Breast epithelium (tissue), 4 donors: ENCODE measurements around the gene RAX2. TPM values are rescaled to one million over a fixed set of nuclear protein-coding genes. Genes with fewer than 3 reads are reported as not detected.

ENCODE experiments used
- DNase-seq, 2 donors: peaks; one replicate each; pipeline ENCODE4 v3.0.0-alpha.2; 2019; ENCODE audit warnings: low spot score in 2 of 2
- H3K27ac ChIP-seq, 2 donors: fragments of 200-600 bp; sonication (generic) in 1 of 2; one replicate each; pipeline ENCODE4 v1.5.1; 2016 to 2019; ENCODE audit warnings: mild to moderate bottlenecking in 1 of 2
- H3K27me3 ChIP-seq, 2 donors: fragments of 200-600 bp; sonication (generic) in 1 of 2; one replicate each; pipeline versions ENCODE4 v1.5.1 to v1.6.0; 2017 to 2019; ENCODE audit warnings: control low read depth in 1 of 2, mild to moderate bottlenecking in 1 of 2
- H3K36me3 ChIP-seq: fragments of 200-600 bp; one replicate; pipeline ENCODE4 v1.5.1; 2019
- H3K4me1 ChIP-seq, 2 donors: fragments of 200-600 bp; sonication (generic); one replicate each; pipeline ENCODE4 v1.5.1; 2016 to 2019; ENCODE audit warnings: control low read depth in 1 of 2
- H3K4me3 ChIP-seq, 3 donors: fragments of 200-600 bp; sonication (generic); 1 replicate in 2 of 3; 2 replicates in 1 of 3; pipeline ENCODE4 v1.5.1; 2016 to 2019; ENCODE audit warnings: mild to moderate bottlenecking in 3 of 3, moderate library complexity in 2 of 3
- H3K9me3 ChIP-seq, 2 donors: fragments of 200-600 bp; sonication (generic) in 1 of 2; one replicate each; pipeline ENCODE4 v1.5.1; 2016 to 2019; ENCODE audit warnings: control low read depth in 1 of 2
- POLR2A ChIP-seq: fragments of 450-650 bp; IDR thresholded peaks from one replicate; pipeline ENCODE4 v1.6.1; 2016; ENCODE audit warnings: antibody characterized with exemption, mild to moderate bottlenecking, moderate library complexity
- POLR2AphosphoS5 ChIP-seq, 3 donors: sonication (generic); formaldehyde crosslinking; IDR thresholded peaks; one replicate each; pipeline ENCODE4 v1.6.1; 2017; ENCODE audit warnings: antibody characterized with exemption in 3 of 3
- intact Hi-C: fragments of 100-400 bp; cut with DNase I; formaldehyde crosslinking; loops from one replicate; pipeline ENCODE4 v1.15.1; 2023; ENCODE audit warnings: low total_unique reads
- total RNA-seq, 3 donors: library from RNA; depleted of rRNA; stranded (reverse); fragments of >200 nt; gene quantifications; one replicate each; pipeline ENCODE4 v1.1.0, GENCODE V29; 2016
- TF ChIP-seq, protein P1 (sequence below), 3 donors: fragments of 450-650 bp; IDR thresholded peaks; one replicate each; pipeline ENCODE4 v1.5.1; 2016 to 2017; ENCODE audit warnings: antibody characterized with exemption in 3 of 3, mild to moderate bottlenecking in 3 of 3, moderate library complexity in 3 of 3

RAX2 gene
- total RNA-seq, 3 donors from 2014 or later, result 0.66 TPM; not detected in 2

DNA sequence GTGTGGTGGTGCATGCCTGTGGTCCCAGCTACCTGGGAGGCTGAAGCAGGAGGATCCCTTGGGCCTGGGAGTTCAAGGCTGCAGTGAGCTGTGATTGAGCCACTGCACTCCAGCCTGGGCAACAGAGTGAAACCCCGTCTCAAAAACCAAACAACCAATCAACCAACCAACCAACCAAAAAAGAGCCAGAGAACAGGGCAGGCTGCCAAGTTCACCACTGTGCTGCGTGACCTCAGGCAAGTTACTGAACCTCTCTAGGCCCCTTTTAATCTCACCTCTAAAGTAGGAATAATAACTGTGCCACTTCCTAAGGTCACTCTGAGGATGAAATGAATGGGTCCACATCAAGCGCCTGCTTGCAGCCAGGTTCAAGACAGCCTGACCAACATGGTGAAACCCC lies 46.9 kb downstream of the RAX2 start:
- intact Hi-C loops, result no loop called here
- no peaks in the 10 kb centered on the region for H3K4me1 ChIP-seq
- no peak for DNase-seq
- H3K27me3 ChIP-seq, result peaks cover 3 to 21% of the 10 kb centered on the region in 2 donors
- H3K27ac ChIP-seq, result no peak overlapping the region
- H3K4me3 ChIP-seq, result no peak overlapping the region
- no peak for TF ChIP-seq POLR2A
- TF ChIP-seq, protein P1, sequence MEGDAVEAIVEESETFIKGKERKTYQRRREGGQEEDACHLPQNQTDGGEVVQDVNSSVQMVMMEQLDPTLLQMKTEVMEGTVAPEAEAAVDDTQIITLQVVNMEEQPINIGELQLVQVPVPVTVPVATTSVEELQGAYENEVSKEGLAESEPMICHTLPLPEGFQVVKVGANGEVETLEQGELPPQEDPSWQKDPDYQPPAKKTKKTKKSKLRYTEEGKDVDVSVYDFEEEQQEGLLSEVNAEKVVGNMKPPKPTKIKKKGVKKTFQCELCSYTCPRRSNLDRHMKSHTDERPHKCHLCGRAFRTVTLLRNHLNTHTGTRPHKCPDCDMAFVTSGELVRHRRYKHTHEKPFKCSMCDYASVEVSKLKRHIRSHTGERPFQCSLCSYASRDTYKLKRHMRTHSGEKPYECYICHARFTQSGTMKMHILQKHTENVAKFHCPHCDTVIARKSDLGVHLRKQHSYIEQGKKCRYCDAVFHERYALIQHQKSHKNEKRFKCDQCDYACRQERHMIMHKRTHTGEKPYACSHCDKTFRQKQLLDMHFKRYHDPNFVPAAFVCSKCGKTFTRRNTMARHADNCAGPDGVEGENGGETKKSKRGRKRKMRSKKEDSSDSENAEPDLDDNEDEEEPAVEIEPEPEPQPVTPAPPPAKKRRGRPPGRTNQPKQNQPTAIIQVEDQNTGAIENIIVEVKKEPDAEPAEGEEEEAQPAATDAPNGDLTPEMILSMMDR (IDR thresholded peaks at IDR 0.05), result no peak
- no peak for TF ChIP-seq POLR2AphosphoS5 (IDR thresholded peaks at IDR 0.05)
- H3K9me3 ChIP-seq, result peaks cover 6% of the 10 kb centered on the region in 2 donors
- H3K36me3 ChIP-seq, result no peaks in the 10 kb centered on the region

DNA sequence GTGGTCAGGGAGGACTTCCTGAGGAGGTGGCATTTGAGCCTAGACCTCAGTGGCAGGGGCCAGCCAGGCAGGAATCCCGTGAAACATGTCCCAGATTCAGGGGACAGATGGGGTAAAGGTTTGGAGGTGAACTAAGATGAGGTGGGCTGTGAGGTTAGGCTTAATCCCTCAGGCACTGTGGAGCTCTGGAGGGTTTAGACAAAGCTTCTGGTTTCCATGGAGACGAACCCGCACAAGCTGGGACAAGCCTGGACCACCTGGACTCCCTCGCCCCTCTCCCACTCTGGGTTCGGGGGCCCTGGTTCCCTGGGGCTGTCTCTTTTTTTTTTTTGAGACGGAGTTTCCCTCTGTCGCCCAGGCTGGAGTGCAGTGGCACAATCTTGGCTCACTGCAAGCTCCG lies 48.1 kb downstream of the RAX2 start:
- Histone ChIP-seq H3K36me3 (no peaks in the 10 kb centered on the region), H3K4me3 (no peak overlapping the region), H3K27me3 (peaks cover 3 to 24% of the 10 kb centered on the region in 2 donors), H3K27ac (no peak overlapping the region), H3K9me3 (peaks cover 1 to 2% of the 10 kb centered on the region in 2 donors), H3K4me1 (no peaks in the 10 kb centered on the region)
- intact Hi-C loops, result no loop called here
- no peak for DNase-seq
- TF ChIP-seq POLR2AphosphoS5 (IDR thresholded peaks at IDR 0.05) (no peak), POLR2A (no peak)
- TF ChIP-seq, protein P1 (IDR thresholded peaks at IDR 0.05), result no peak

DNA sequence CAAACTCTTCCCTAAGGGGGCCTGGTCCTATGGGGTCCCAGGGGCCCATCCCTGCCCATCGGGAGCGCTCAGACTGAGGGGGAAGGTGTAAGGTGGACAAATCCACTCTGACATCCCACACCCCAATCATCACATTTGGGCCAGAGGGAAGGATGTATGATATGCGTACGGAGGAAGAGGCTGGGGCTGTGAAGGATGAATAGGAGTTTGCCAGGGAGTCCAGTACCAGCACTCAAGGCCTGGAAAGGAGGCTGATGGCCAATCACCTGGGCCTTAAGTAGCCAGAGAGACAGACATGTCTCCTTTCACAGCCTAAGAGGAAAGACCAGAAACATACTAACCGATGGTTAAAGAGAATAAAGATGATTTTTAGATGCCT lies 48.9 kb downstream of the RAX2 start:
- Histone ChIP-seq H3K9me3 (no peaks in the 10 kb centered on the region), H3K36me3 (no peaks in the 10 kb centered on the region), H3K4me3 (peak overlapping the region in 2 of 3 donors; percentile 57 to 66), H3K27me3 (peaks cover 3 to 24% of the 10 kb centered on the region in 2 donors), H3K27ac (no peak overlapping the region), H3K4me1 (no peaks in the 10 kb centered on the region)
- intact Hi-C loops, result no loop called here
- TF ChIP-seq POLR2AphosphoS5 (IDR thresholded peaks at IDR 0.05) (no peak), POLR2A (no peak)
- TF ChIP-seq, protein P1 (IDR thresholded peaks at IDR 0.05), result no peak
- no peak for DNase-seq

DNA sequence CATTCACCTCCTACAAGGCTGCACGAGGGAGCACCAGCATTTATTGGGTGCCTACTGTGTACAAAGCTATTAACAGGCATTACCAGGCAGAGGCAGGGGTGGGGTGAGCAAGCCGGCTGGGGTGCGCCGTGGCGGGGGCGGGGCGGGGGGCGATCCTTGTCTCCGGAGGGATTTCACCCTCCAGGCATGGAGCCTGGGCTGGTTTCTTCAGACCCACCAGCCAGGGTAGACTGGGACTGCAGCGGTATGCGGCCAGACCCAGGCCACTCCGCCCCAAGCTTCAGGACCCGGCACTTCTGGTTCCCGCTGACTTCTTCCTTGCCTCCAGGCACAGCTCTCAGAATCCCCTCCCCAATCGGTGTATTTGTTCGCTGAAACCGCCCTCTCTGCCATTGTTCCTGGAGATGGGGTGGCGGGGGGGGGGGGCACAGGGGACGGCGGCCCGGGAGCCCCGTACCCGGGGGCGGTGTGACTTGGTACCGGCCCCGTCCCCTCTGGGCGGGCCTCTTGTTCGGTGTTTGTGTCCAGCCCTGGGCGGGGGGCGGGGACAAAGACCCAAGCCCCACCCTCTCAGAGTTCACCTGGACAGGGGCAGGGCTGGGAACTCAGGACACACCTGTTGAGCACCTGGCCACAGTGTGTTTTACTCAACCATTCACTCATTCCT lies 49.5 kb downstream of the RAX2 start:
- H3K27ac ChIP-seq, result peak overlapping the region in 1 of 2 donors; percentile 13
- no peaks in the 10 kb centered on the region for H3K36me3 ChIP-seq
- peak overlapping the region in 2 of 3 donors; percentile 57 to 66 for H3K4me3 ChIP-seq
- no peaks in the 10 kb centered on the region for H3K4me1 ChIP-seq
- H3K9me3 ChIP-seq, result no peaks in the 10 kb centered on the region
- intact Hi-C loops, result no loop called here
- TF ChIP-seq POLR2A (no peak), POLR2AphosphoS5 (IDR thresholded peaks at IDR 0.05) (no peak)
- TF ChIP-seq, protein P1 (IDR thresholded peaks at IDR 0.05), result no peak
- peaks cover 3 to 24% of the 10 kb centered on the region in 2 donors for H3K27me3 ChIP-seq
- DNase-seq, result no peak

DNA sequence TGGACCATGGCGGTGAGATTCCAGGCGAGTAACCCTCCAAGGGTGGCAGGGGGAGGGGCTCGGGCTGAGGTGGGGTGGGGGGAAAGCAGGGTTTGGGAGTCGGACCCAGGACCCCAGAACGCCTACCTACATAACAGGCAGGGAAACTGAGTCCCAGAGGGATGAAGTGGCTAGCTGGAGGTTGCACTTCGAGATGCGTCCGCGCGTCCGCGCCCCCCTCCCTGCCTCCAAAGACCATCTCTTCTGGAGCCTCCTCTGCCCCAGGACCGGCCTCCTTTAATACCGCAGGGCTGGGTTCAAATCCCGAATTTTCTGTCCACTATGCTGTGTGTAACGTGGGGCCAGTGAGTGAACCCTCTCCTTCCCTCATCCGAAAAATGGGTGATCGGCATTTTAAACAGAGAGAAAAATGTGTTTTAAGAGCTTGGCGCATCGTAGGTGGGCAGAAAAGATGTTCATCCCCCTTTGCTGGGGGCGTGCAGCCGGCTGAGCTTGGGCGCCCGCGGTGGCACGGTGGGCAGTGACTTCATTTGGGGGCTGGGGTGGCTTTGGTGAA lies 50.1 kb downstream of the RAX2 start:
- intact Hi-C loops, result no loop called here
- H3K36me3 ChIP-seq, result no peaks in the 10 kb centered on the region
- H3K9me3 ChIP-seq, result no peaks in the 10 kb centered on the region
- peaks cover 3 to 24% of the 10 kb centered on the region in 2 donors for H3K27me3 ChIP-seq
- TF ChIP-seq, protein P1 (IDR thresholded peaks at IDR 0.05), result no peak
- TF ChIP-seq POLR2A (no peak), POLR2AphosphoS5 (IDR thresholded peaks at IDR 0.05) (no peak)
- no peak for DNase-seq
- no peaks in the 10 kb centered on the region for H3K4me1 ChIP-seq
- peak overlapping the region in 1 of 2 donors; percentile 10 for H3K27ac ChIP-seq
- H3K4me3 ChIP-seq, result peak overlapping the region in 2 of 3 donors; percentile 57 to 66
